OCI-LY7 (cell line): ENCODE data around the gene UBE2D1. TPM values are rescaled to one million over a fixed set of nuclear protein-coding genes. Genes with fewer than 3 reads are reported as not detected.

ENCODE experiments used
- BruUV-seq: library from RNA; stranded (reverse); fragments of 400-500 nt; replicated peaks from 2 replicates; lab custom pipeline; 2021; lab: Mats Ljungman, UMichigan
- CTCF ChIA-PET: fragments of 300-600 bp; sonication (Branson Sonifier 250); formaldehyde crosslinking; loops from one replicate; lab custom pipeline; 2022; ENCODE audit warnings: antibody characterized with exemption; ENCODE audit not compliant: unreplicated experiment; lab: Charles Lee
- POLR2A ChIA-PET: fragments of 300-600 bp; sonication (Branson Sonifier 250); formaldehyde crosslinking; loops from one replicate; lab custom pipeline; 2022; ENCODE audit warnings: antibody characterized with exemption; lab: Charles Lee
- DNase-seq: peaks from one replicate; pipeline ENCODE4 v3.0.0-alpha.2; 2015; ENCODE audit warnings: low spot score
- H2AFZ ChIP-seq: fragments of 200-600 bp; sonication (generic), shearing (Covaris generic); 2 replicates; pipeline ENCODE4 v1.6.1; 2014; ENCODE audit warnings: mild to moderate bottlenecking, antibody characterized with exemption, low read length, moderate library complexity
- H3K27ac ChIP-seq: fragments of 200-600 bp; sonication (generic); 2 replicates; pipeline ENCODE4 v1.5.1; 2014; ENCODE audit warnings: mixed run types, low read depth, mild to moderate bottlenecking, moderate library complexity, low read length, inconsistent platforms; ENCODE audit not compliant: poor library complexity, severe bottlenecking
- H3K36me3 ChIP-seq: fragments of 200-600 bp; sonication (generic); 2 replicates; pipeline ENCODE4 v1.6.1; 2014; ENCODE audit warnings: mild to moderate bottlenecking, antibody characterized with exemption, low read length, moderate library complexity, mixed read lengths; ENCODE audit not compliant: insufficient read depth
- H3K4me1 ChIP-seq: fragments of 200-600 bp; sonication (generic); 2 replicates; pipeline ENCODE4 v1.5.1; 2014; ENCODE audit warnings: mild to moderate bottlenecking, low read length; ENCODE audit not compliant: insufficient read depth, poor library complexity, severe bottlenecking
- H3K4me2 ChIP-seq: fragments of 200-600 bp; sonication (generic); 2 replicates; pipeline ENCODE4 v1.6.1; 2014; ENCODE audit warnings: mild to moderate bottlenecking, low read length
- H3K4me3 ChIP-seq: fragments of 200-600 bp; sonication (generic); 2 replicates; pipeline ENCODE4 v1.5.1; 2014; ENCODE audit warnings: mild to moderate bottlenecking, low read depth, low read length; ENCODE audit not compliant: poor library complexity, severe bottlenecking
- H3K79me2 ChIP-seq: fragments of 200-600 bp; sonication (generic); 2 replicates; pipeline ENCODE4 v1.6.1; 2016; ENCODE audit warnings: low read depth, mild to moderate bottlenecking, low read length, moderate library complexity, mixed read lengths; ENCODE audit not compliant: insufficient read depth
- H3K9me2 ChIP-seq: fragments of 200-600 bp; sonication (generic); 2 replicates; pipeline ENCODE4 v1.6.1; 2016; ENCODE audit warnings: mild to moderate bottlenecking, low read length, mixed read lengths; ENCODE audit not compliant: insufficient read depth
- H3K9me3 ChIP-seq: fragments of 200-600 bp; sonication (generic); 2 replicates; pipeline ENCODE4 v1.6.1; 2014; ENCODE audit warnings: mild to moderate bottlenecking, mixed run types, low read length, mixed read lengths
- H4K20me1 ChIP-seq: fragments of 200-600 bp; sonication (generic); 2 replicates; pipeline ENCODE4 v1.6.1; 2014; ENCODE audit warnings: mild to moderate bottlenecking, antibody characterized with exemption, low read length, moderate library complexity, mixed read lengths; ENCODE audit not compliant: insufficient read depth
- CTCF ChIP-seq: fragments of 200-600 bp; sonication (generic); conservative IDR thresholded peaks from 2 replicates; pipeline ENCODE4 v1.5.1; 2014; ENCODE audit warnings: mild to moderate bottlenecking, antibody characterized with exemption, low read length, moderate library complexity, mixed read lengths
- EZH2phosphoT487 ChIP-seq: fragments of 200-600 bp; sonication (generic); IDR thresholded peaks from 2 replicates; pipeline ENCODE4 v1.6.1; 2018; ENCODE audit warnings: low read depth, borderline replicate concordance, mild to moderate bottlenecking, mixed run types, antibody characterized with exemption, low read length, moderate library complexity, mixed read lengths
- intact Hi-C: fragments of 100-400 bp; cut with micrococcal nuclease; formaldehyde crosslinking; loops from one replicate; pipeline ENCODE4 v1.10.0; 2022; ENCODE audit not compliant: unreplicated experiment
- total RNA-seq, 2 experiments: library from RNA; depleted of rRNA in 1 of 2; stranded (reverse); fragments of >200 nt in 1 of 2; shearing (Covaris generic) in 1 of 2; gene quantifications; 2 replicates each; pipeline ENCODE4 v1.2.3, GENCODE V29; 2014 to 2022

Gene UBE2D1
- total RNA-seq, 2 experiments from 2014 or later, result 6.8 to 10.0 TPM

- Histone ChIP-seq H3K9me3 (no peaks in the 10 kb centered on the region), H3K4me1 (no peaks in the 10 kb centered on the region), H3K4me2 (no peak overlapping the region), H3K27ac (no peak overlapping the region), H3K79me2 (no peaks in the 10 kb centered on the region), H3K36me3 (peaks cover 42% of the 10 kb centered on the region; the same call in 1 of the 2 replicates), H3K9me2 (no peaks in the 10 kb centered on the region), H4K20me1 (0 out of 2 replicates have a peak, but pooled peaks cover 5% of the 10 kb centered on the region), H3K4me3 (no peak overlapping the region), H2AFZ (no peak overlapping the region)
- no TSS peak for BruUV-seq
- CTCF ChIA-PET, result no interaction called here
- POLR2A ChIA-PET, result interaction anchor here (1.3 kb wide), 1 partner anchor 115 kb away, joined by 3 read pairs; no protein-coding TSS in a partner anchor
- DNase-seq, result no peak
- intact Hi-C loops, result loop anchor here (5.0 to 10.0 kb wide), 2 partner anchors 38 to 241 kb away; no protein-coding TSS in a partner anchor
- no peak for TF ChIP-seq EZH2phosphoT487
- TF ChIP-seq CTCF, result no peak
Observed at GRCh38 chr10:58293989-58294388, 40.8 kb upstream of the UBE2D1 start.

- BruUV-seq, result no TSS peak
- Histone ChIP-seq H3K9me3 (no peaks in the 10 kb centered on the region), H3K9me2 (no peaks in the 10 kb centered on the region), H3K79me2 (no peaks in the 10 kb centered on the region), H3K4me2 (no peak overlapping the region), H3K27ac (no peak overlapping the region), H4K20me1 (no peaks in the 10 kb centered on the region; the same call in 1 of the 2 replicates), H3K36me3 (no peaks in the 10 kb centered on the region), H2AFZ (no peak overlapping the region), H3K4me1 (no peaks in the 10 kb centered on the region), H3K4me3 (no peak overlapping the region)
- CTCF ChIA-PET, result interaction anchor here (1.3 kb wide), 1 partner anchor 85 kb away, joined by 5 read pairs; the partner anchor contains the start of gene TFAM
- TF ChIP-seq CTCF, result peak; percentile 98
- no peak for TF ChIP-seq EZH2phosphoT487
- intact Hi-C loops, result loop anchor here (10.0 kb wide), 1 partner anchor 235 kb away; no protein-coding TSS in a partner anchor
- DNase-seq, result peak; percentile 70
- POLR2A ChIA-PET, result interaction anchor here (0.7 to 1.0 kb wide), 3 partner anchors 85 to 419 kb away, joined by 3 to 4 read pairs (median 3); no protein-coding TSS in a partner anchor
Observed at GRCh38 chr10:58299580-58299979, 35.2 kb upstream of the UBE2D1 start.

- Histone ChIP-seq H3K9me3 (no peaks in the 10 kb centered on the region), H3K79me2 (no peaks in the 10 kb centered on the region), H3K4me3 (no peak overlapping the region), H3K4me2 (no peak overlapping the region), H4K20me1 (no peaks in the 10 kb centered on the region; the same call in 1 of the 2 replicates), H3K9me2 (no peaks in the 10 kb centered on the region), H3K36me3 (no peaks in the 10 kb centered on the region), H2AFZ (no peak overlapping the region), H3K27ac (no peak overlapping the region), H3K4me1 (no peaks in the 10 kb centered on the region)
- ChIA-PET CTCF (no interaction called here), POLR2A (interaction anchor here (1.1 kb wide), 1 partner anchor 17 kb away, joined by 3 read pairs; no protein-coding TSS in a partner anchor)
- no TSS peak for BruUV-seq
- intact Hi-C loops, result no loop called here
- no peak for DNase-seq
- no peak for TF ChIP-seq EZH2phosphoT487
- no peak for TF ChIP-seq CTCF
Observed at GRCh38 chr10:58300676-58301075, 34.1 kb upstream of the UBE2D1 start.
